Prostate gland (tissue), 2 donors: ENCODE data around the gene CLASP1.

Experiments used
- POLR2AphosphoS5 ChIP-seq: sonication (generic); formaldehyde crosslinking; IDR thresholded peaks from one replicate; pipeline ENCODE4 v1.6.1; 2017; ENCODE audit warnings: antibody characterized with exemption
- TF ChIP-seq, protein P1 (sequence below), 4 experiments: fragments of 200-600 bp in 2 of 4; fragments of 450-650 bp in 2 of 4; sonication (generic) in 2 of 4; IDR thresholded peaks; 1 replicate in 3 of 4; 2 replicates in 1 of 4; pipeline ENCODE4 v1.5.1; 2016 to 2019; ENCODE audit warnings: antibody characterized with exemption in 4 of 4, mild to moderate bottlenecking in 2 of 4, moderate library complexity in 2 of 4

DNA sequence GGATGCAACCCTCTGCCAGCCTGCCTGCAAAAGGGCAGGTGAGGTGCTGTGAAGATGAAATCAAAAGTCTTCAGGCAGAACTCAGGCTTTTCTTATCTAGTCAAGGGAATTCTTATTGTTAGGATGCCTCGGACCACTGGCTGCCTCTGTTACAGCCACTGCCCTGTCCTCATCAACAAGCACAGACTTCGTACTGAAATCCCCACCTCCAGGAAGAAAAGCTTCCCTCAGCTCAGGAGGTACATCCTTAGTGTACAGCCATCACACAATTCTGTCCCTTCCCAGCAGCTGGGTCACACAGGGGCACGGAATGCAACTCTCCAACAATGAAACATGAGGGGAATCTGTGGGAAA lies 128.6 kb downstream of the CLASP1 start:
- TF ChIP-seq, protein P1, sequence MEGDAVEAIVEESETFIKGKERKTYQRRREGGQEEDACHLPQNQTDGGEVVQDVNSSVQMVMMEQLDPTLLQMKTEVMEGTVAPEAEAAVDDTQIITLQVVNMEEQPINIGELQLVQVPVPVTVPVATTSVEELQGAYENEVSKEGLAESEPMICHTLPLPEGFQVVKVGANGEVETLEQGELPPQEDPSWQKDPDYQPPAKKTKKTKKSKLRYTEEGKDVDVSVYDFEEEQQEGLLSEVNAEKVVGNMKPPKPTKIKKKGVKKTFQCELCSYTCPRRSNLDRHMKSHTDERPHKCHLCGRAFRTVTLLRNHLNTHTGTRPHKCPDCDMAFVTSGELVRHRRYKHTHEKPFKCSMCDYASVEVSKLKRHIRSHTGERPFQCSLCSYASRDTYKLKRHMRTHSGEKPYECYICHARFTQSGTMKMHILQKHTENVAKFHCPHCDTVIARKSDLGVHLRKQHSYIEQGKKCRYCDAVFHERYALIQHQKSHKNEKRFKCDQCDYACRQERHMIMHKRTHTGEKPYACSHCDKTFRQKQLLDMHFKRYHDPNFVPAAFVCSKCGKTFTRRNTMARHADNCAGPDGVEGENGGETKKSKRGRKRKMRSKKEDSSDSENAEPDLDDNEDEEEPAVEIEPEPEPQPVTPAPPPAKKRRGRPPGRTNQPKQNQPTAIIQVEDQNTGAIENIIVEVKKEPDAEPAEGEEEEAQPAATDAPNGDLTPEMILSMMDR (IDR thresholded peaks at IDR 0.05) = no peak
- TF ChIP-seq POLR2AphosphoS5 = no peak
